ENCODE data around the gene ZCCHC9.

DNA sequence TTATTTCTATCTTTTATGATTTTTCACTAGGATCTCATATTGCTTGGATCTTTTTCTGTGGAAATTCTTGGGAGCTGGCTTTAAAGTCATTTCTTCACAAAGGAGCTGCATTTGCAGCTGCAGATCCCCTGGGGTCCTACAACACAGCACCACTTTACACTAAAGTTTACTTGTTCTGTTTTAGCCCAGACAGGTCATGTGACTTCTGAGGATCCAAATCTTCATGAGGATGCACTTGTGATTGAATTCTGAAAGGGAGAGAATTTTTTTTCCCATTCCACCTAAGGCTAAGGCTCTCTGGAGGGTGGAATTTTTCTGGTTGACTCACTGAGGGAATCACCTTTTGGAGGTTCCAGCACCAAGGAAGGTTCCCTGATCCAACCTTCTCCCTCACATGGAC lies 49.1 kb downstream of the ZCCHC9 start:
- TF ChIP-seq, protein P1, sequence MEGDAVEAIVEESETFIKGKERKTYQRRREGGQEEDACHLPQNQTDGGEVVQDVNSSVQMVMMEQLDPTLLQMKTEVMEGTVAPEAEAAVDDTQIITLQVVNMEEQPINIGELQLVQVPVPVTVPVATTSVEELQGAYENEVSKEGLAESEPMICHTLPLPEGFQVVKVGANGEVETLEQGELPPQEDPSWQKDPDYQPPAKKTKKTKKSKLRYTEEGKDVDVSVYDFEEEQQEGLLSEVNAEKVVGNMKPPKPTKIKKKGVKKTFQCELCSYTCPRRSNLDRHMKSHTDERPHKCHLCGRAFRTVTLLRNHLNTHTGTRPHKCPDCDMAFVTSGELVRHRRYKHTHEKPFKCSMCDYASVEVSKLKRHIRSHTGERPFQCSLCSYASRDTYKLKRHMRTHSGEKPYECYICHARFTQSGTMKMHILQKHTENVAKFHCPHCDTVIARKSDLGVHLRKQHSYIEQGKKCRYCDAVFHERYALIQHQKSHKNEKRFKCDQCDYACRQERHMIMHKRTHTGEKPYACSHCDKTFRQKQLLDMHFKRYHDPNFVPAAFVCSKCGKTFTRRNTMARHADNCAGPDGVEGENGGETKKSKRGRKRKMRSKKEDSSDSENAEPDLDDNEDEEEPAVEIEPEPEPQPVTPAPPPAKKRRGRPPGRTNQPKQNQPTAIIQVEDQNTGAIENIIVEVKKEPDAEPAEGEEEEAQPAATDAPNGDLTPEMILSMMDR (IDR thresholded peaks at IDR 0.05) = no peak
- TF ChIP-seq POLR2AphosphoS5 (IDR thresholded peaks at IDR 0.05) = no peak
- TF ChIP-seq POLR2A (IDR thresholded peaks at IDR 0.05) = no peak
